ENCODE results near the gene KCNQ1. TPM values are rescaled to one million over a fixed set of nuclear protein-coding genes. Genes with fewer than 3 reads are reported as not detected.

The KCNQ1 gene
- total RNA-seq, 1 donor from 2014 or later = 0.31 TPM

GRCh38 chr11:2883979-2884815 lies 439.4 kb downstream of the KCNQ1 start:
- no peak for DNase-seq

- no peak for DNase-seq
Measured at GRCh38 chr11:2885017-2885677, 440.3 kb downstream of the KCNQ1 start.

DNA sequence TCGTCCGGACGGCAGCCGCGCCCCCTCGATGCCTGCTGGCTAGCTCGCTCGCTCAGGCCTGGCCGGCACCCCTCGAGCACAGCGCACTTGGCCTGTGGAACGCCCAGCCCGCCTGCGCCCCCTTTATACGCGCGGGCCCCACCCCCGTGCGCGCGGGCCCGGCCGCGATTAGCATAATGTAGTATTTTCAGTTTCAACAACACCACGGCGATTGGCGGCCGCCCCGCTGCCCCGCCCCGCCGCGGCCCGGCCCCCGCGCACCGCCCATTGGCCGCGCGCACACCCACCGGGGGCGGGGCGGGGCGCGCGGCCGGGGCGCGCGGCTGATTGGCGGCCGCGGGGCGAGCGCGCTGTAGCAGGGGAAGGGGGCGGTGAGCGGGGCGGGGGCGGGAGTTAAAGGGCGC lies 440.9 kb downstream of the KCNQ1 start, which contains the start of gene CDKN1C:
Gene CDKN1C (minus strand): TSS at position 98 of the 404 bp plus-strand sequence. CDS start 319 bp downstream, outside the sequence.
- DNase-seq = peak; percentile 77

- no peak for DNase-seq
Measured at GRCh38 chr11:2886191-2886894, 441.5 kb downstream of the KCNQ1 start.

GRCh38 chr11:2886936-2887335 lies 442.1 kb downstream of the KCNQ1 start:
- no peak for DNase-seq

GRCh38 chr11:2887515-2888195 lies 442.8 kb downstream of the KCNQ1 start:
- DNase-seq = no peak

GRCh38 chr11:2888266-2888968 lies 443.6 kb downstream of the KCNQ1 start:
- DNase-seq = peak; percentile 78

DNA sequence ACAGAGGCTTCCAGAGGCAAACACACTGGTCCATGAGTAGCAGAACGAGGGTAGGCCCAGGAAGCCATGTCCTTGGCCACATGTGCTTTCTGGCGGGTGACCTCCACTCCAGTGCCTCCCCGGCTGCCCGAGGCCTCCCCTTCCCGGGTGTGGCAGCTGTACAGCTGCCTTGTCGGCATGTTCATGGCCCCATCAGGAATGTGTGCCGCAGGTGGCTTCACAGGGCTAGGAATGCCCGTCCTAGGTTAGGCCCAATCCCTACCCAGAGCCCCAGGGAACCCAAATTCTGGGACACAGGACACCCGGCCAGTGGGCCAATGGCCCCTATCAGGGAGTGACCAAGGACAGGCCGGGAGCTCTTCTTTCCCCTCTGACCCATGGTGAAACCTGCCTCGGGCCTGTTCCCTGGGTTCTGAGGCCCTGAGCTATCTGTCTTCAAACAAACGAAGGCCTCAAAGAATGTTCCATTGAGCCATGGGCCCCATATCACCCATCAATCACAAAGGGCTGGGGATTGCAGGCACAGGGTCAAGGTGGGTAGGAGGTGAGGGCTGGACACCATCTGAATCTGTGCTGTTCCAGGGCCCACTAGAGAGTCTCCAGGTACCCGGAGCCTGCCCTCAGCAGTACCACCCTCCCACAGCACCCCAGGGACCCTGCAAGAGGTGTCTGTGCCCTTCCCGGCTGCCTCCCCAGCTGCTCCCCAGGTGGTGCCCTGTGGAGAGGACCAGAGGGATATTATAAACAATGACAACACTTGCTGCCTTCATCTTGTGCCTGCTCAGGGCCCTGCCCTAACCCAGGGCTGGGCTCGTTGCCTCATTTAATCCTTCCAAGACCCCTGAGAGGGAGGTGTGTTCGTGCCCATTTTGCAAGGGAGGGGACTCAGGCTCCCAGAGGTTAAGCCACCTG lies 444.8 kb downstream of the KCNQ1 start:
- DNase-seq = no peak

DNA sequence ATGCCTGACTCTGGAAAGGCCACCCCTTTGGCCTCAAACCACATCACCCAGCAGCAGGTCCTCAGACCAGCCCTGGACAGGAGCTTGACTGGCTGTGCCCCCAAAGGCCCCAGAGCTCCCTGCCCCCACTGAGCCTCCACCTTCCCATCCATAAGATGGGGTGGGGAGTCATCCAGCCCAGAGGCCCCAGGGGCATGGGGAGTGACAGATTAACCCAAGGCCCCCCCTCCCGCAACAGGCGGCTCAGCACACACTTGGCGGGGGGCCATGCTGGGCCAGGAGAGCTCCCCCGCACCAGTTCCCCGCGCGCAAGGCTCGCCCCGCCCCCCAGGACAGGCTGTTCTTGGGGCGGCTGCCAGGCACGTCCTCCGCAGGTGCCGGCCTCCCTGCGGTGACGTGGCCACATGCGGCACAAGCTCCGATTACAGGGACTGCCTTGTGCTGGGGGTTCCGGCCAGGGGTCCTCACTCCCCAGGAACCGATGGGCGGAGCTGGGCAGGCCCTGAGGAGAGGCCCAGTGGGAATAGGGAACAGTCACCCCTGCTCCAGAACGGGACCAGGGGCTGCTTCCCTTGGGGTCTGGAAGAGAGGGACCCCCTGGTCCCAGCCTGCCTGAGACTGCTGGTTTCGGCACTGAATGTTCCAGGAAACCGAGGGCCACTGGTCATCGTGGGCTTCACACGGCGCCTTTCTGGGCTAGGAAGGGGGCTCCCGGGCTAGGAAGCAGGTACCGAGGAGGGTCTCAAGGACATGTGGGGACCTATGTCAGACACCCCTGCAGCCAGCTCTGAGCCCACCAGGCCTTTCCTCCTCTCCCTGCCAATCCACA lies 445.9 kb downstream of the KCNQ1 start:
- DNase-seq = no peak

DNA sequence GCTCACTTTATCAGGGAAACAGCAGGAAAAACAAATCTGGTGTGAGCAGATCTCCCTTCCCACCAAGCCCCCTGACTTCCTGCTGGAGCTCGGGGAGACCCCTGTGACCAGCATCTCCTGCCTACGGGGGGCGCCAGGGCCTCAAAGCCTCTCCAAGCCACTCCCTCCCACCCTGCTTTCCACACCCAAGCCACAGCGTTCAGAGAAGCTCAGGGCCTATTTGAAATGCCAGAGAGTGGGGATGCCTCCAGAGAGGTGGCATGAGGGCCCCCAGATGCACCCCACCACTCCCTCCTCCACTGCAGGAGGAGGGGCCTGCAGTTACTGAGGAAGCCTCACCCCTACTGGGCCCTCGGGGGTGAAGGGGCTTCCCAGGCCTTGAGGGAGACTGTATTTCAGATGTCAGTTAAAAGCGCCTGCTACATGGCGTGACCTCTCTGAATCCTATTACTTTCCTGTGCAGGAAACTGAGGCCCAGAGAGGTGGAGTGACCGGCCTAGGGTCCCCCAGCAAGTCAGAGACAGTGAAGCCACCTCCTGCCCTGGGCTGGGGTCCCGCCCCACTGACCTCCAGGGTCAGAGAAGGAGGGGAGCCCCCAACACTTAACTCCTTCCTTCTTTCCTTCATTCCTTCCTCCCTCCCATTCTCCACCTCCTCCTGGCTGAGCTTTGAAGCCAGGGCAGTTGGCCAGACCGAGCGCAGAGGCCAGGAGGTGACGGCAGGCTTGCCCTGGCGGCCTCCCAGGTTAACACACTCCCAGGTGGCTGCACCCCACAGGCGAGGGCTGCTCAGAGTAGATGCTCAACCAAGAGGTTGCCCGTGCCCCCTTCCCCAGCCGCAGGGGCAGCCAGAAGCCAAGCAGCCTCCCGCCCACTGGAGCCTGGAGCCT lies 446.8 kb downstream of the KCNQ1 start:
- no peak for DNase-seq

DNA sequence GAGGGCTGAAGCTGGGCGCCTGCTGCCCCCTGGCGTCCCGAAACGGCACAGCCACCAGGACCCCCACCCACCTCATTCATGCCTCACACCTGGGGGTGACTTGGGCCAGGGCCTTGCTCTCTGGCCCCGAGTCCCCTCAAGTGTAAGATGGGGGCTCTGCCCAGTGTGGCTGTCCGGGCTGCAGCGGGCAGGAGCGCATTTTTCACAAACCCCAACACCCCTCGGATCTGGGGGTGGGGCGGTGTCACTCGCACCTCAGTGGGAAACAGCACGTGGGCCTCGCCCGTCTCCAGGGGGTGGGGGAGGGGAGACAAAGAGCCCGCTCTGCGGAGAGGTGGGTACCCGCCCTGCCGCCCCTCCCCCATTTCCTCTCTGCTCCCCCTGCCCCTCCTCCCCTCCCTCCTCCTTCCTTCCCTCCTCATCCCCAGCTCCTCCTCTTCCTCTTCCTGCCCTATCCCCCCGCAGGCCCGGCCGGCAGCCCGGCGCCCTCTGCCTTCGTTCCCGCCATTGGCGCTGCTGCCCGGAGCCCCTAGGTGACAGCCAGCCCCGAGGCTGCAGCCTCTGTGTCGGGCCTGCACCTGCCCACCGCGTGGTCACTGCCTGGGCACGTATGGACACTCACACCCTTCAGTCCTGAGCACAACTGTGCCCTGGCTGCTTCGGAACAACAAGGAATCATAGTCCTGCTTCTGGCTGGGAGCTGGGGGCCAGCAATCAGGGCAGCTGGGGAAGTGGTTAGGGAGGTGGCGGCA lies 447.6 kb downstream of the KCNQ1 start:
- DNase-seq = no peak

DNA sequence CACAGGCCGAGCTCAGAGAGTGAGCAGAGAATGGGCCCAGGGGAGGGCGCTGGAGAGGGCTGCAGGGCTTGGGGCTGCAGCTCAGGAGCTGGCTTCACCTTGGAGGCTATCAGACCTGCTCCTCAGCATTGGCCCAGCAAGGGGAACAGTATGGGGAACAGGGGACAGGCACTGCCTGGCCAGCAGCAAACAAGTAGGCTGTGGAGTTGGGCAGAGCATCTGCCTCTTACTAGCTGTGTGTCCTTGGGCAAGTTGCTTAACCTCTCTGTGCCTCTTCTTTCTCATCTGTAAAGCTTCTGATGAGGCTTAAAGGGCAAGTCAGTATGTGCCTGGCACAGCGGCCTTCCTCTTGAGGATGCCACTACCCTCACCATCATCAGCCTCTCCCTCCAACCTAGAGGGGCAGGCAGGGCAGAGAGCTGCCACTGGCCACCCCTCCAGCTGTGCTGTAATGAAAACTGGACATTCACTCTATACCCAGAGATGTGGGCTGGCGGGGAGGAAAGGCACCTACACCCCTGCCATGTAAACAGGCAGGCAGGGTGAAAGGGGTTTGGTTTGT lies 448.2 kb downstream of the KCNQ1 start:
- DNase-seq = no peak

- DNase-seq = no peak
Measured at GRCh38 chr11:2893935-2894334, 449.1 kb downstream of the KCNQ1 start.

DNA sequence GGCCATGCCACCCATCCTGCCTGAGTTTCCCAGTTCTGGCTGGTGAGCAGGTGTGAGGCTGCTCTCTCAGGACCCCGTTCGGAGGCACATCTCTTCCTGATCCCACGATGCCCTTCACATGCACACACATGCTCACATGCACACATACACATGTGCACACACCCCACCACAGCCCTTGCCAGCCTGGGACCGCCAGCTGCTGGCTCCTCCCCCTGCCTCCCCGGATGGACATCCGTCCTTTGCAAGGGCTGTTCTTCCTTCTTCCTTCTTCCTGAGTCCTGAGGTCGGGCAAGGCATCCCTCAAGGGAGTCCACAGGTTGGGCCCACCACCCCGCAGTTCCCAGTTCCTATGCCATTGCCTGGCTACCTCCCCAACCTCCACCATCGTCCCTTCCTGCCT lies 451.2 kb downstream of the KCNQ1 start:
- no peak for DNase-seq

DNA sequence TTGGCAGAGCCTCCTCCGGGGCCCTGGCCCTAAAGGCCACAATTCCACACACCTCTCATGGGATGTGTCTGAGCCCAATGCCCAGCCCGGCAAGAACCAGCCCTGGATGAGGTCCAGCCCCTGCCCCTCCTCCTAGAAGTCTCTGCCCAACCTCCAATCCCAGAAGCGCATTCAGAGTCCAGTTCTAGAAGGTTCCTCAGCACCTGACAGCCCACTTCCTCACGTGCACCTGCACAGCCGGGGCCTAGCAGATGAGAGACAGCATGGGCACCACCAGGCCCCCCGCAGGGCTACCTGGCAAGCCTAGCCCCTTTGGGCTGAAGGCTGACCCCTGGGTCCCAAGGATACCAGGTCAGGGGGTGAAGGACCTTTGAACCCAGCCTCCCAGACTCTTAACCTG lies 452.2 kb downstream of the KCNQ1 start:
- no peak for DNase-seq

DNA sequence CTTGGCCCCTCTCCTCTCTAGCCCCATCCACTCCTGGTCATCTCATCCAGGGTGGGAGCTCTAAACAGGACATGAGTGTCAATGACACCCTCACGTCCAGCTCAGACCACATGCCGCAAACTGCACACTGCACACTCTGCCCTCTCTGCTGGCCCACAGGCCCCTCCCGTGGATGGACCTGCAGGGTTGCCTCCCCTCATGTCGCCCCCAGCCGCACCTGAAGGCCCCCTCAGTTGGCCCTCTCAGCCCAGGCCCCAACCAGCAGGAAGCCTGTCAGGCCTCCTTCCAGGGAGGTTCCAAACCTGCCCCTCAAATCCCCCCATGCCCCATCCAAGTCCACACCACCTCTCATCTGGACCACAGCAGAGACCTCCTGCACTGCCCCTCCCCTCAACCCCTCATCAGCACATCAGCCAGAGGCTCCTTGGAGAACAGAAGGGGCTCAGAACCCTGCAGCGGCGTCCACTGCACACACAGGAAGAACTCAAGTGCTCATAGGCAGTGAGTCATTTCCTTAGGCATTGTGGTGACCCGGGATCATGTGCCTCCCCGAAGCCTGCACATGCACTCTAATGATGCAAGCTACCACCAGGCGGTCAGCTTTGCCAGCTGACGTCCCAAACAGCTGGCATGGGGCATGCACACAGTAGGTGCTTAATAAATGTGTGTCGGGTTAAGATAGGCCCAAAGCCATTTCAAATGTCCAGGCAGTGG lies 453.7 kb downstream of the KCNQ1 start:
- DNase-seq = no peak
